Activated CD8-positive, alpha-beta memory T cell treated with anti-CD3 and anti-CD28 coated beads for 48 hours (primary cell): Measurements from ENCODE around the gene PLCD1.
"Not testable (repeated sequence)": the region's sequence is repeated elsewhere in the genome, so short reads cannot be mapped to it uniquely, and the experiment has no call there.

Experiments used
- DNase-seq, 3 experiments: peaks; one replicate each; pipeline ENCODE4 v3.0.0-alpha.2; 2020; ENCODE audit warnings: low read depth in 2 of 3, low spot score in 2 of 3

Gene PLCD1

GRCh38 chr3:38038447-38038911 is 9.0 kb upstream of the PLCD1 start:
- DNase-seq: no peak

DNA sequence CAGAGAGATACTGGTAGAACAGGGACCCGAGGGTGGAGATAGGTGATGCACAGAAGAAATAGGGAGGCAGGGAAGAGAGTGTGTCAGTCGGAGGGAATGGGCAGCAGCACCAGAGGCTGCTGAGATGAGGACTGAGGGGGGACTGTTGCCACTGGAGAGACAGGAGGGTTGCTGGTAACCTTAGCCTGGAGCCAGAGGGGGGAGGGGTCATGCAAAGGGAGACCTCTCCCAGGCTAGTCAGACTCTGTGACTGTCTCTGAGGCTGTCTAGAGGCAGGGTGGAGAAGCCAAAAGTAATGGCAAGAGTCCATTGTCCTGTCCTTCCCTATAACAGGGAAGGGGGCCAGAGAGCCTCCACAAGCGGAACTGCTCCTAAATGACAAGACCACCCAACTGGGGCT is 7.5 kb upstream of the PLCD1 start:
- DNase-seq: no peak

GRCh38 chr3:38036286-38036685 is 6.8 kb upstream of the PLCD1 start:
- DNase-seq: no peak

DNA sequence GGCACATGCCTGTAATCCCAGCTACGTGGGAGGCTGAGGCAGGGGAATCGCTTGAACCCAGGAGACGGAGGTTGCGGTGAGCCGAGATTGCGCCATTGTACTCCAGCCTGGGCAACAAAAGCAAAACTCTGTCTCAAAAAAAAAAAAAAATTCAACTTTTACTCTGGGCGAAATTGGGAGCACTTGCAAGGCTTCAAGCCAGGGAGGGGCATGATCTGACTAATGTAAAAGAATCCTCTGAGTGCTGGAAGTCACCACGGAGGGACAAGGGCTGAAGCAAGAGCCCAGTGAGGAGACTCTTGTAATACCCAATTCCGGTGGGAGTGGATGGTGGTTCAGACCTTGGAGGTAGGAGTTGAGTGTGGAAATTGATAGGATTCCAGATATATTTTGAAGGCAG is 4.9 kb upstream of the PLCD1 start:
- DNase-seq: not testable (repeated sequence)

GRCh38 chr3:38033586-38033985 is 4.1 kb upstream of the PLCD1 start:
- DNase-seq: not testable (repeated sequence)

GRCh38 chr3:38032328-38032865 is 3.0 kb upstream of the PLCD1 start:
- no peak for DNase-seq

DNA sequence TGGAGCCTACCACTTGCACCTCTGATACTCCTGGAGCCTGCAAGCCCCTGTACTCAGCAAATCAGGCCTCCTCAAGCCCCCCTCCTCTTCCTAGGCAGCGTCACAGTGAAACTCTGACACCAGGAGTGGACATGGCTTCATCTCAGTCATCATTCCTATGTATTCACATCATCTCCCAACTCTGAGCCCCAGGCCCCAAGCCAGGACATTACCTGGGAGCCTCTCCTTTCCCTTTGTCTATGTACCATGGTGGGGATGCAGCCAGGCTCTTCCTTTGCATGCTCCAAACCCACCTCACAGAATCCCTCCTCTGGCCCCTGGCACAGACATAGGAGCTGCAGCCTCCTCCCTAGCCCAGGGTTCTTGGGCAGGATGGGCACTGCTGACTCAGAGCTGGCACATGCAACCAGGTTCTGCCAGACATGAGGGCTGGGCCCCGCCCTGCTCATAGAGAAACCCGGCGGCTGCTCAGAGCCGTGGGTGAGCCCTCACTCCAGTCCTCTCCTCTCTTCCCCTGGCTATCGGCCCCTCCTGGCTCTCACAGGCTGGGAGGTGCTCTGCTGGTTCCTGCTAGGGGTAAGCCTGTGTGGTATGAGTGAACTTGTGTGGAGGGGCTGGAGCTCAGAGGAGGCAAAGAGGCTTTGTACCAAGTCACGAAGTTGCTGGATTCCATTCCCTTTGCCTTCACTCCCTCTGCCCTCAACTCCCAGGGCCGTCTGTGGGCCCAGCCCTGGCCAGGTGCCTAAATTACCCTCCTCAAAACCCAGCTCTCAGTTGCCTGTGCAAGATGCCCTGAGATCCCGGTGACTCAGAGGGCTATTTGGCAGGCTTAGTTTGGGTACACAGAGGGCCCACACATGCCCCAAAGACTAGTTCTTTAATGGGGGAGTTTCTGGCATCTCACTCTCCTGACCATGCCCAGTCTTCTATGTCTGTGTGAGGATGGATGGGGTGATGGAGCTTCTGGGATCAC is 1.9 kb upstream of the PLCD1 start:
- DNase-seq: no peak

GRCh38 chr3:38030126-38031021 is 932 bp upstream of the PLCD1 start:
- DNase-seq: no peak

GRCh38 chr3:38028621-38029361 is 651 bp downstream of the PLCD1 start:
- no peak for DNase-seq

- DNase-seq: no peak
Observed at GRCh38 chr3:38027466-38028465, 1.7 kb downstream of the PLCD1 start.

DNA sequence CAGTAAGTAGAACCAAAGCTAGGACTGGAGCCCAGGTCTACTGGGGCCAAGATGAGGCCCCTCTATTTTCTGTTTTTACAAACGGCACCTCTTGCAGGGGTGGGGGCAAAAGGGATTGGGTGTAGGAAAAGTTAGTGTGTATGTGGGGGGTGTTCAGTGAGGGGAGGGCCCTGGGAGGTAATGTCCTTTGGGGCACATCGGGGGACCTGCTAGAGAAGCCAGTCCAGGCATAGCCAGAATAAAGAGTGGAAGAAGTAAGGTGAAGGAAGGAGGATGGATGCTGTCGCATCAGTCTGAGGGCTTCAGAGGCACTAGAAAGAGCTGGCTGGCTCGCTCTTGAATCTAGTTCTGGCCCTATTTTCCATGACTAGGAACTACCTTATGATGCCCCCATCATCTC is 2.6 kb downstream of the PLCD1 start:
- DNase-seq: no peak

GRCh38 chr3:38022896-38023709 is 6.3 kb downstream of the PLCD1 start:
- no peak for DNase-seq

- DNase-seq: no peak
Observed at GRCh38 chr3:38022301-38022700, 7.1 kb downstream of the PLCD1 start.

- DNase-seq: no peak
Observed at GRCh38 chr3:38021196-38021595, 8.2 kb downstream of the PLCD1 start.

DNA sequence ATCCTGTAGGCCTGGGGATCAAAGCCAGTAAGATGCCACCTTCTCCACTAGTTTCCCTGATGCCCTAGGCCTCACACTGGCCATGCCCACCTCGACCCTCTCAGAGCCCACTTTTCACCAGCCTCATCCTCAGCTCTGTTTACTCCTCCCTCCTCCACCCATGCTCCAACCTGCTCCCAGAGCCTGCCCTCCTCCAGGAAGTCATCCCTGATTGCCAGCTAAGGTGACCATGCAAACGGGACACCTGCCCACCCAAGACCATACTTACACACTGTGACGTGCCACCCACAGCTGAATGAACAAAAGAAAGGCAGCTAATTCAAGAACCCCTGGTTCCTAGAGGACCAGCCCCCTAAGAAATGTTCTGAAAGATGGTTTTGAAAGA is 9.1 kb downstream of the PLCD1 start:
- DNase-seq: no peak

GRCh38 chr3:38019658-38020341 is 9.6 kb downstream of the PLCD1 start:
- no peak for DNase-seq

DNA sequence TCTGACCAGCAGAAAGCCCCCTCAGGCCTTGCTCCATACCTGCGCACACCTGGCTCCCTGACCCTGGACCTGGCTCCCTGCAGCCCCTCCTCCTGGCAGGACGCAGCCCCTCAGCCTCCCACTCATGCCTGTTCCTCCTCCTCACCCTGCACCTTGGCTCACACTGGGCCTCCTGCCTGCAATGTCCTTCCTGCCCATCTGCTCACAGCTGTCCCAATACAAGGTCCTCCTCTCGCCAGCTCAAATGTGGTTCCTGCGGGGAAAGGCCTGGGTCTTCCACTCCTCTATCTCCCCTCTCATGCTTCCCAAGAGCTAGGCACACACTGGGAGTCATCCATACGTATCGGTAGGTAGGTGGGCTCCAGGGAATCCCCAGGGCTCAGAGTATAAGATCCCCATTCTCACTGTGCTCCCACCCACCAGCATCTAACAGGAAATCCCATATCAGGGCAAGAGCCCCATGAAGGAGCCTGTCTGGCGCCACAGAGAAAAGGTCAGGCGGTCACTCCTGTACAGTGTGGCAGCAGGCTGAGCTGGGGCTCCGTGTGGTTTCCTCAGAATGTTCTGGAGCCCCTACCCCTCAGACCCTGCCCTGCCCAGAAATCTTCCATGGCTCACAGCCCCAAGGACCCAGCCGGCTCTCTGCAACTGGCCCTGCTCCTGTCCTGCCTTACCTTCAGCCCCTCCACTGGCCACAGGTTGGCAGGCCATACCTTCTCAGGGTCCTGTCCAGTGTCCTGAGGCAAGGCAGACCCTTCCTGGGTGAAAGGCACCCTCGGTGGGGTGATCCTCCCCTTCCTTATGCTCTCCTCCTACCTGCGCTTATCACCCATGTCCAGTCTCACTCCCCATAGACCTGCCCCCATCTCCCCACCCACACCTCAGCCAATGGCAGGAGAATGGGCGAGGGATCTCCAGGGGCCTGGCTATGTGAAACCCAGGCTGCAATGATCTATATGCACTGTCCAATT is 10.9 kb downstream of the PLCD1 start:
- no peak for DNase-seq
